GM23248 (cell line): ENCODE data around the gene TRIM41. TPM values are rescaled to one million over a fixed set of nuclear protein-coding genes. Genes with fewer than 3 reads are reported as not detected.

Experiments
- DNase-seq: peaks from one replicate; pipeline ENCODE4 v3.0.0-alpha.2; 2015
- H2AFZ ChIP-seq: fragments of 200-600 bp; sonication (generic); 2 replicates; pipeline ENCODE4 v1.6.1; 2016; ENCODE audit warnings: antibody characterized with exemption
- H3F3A ChIP-seq: fragments of 200-600 bp; sonication (generic); 2 replicates; pipeline ENCODE4 v1.6.1; 2016; ENCODE audit warnings: mild to moderate bottlenecking, antibody characterized with exemption, mixed run types; ENCODE audit not compliant: insufficient read depth
- H3K27ac ChIP-seq: fragments of 200-600 bp; sonication (generic); 2 replicates; pipeline ENCODE4 v1.5.1; 2016; ENCODE audit warnings: mild to moderate bottlenecking
- H3K27me3 ChIP-seq: fragments of 200-600 bp; sonication (generic); replicated peaks from 2 replicates; pipeline ENCODE4 v1.6.1; 2016; ENCODE audit warnings: mild to moderate bottlenecking; ENCODE audit not compliant: insufficient read depth
- H3K36me3 ChIP-seq: fragments of 200-600 bp; sonication (generic); 2 replicates; pipeline ENCODE4 v1.6.1; 2016; ENCODE audit warnings: low read depth, mild to moderate bottlenecking
- H3K4me1 ChIP-seq: fragments of 200-600 bp; sonication (generic); 2 replicates; pipeline ENCODE4 v1.6.1; 2016; ENCODE audit warnings: mild to moderate bottlenecking; ENCODE audit not compliant: insufficient read depth
- H3K4me2 ChIP-seq: fragments of 200-600 bp; sonication (generic); one replicate; pipeline ENCODE4 v1.6.1; 2016; ENCODE audit warnings: mild to moderate bottlenecking; ENCODE audit not compliant: unreplicated experiment
- H3K4me3 ChIP-seq: fragments of 200-600 bp; sonication (generic); 2 replicates; pipeline ENCODE4 v1.5.1; 2016; ENCODE audit warnings: mild to moderate bottlenecking
- H3K79me2 ChIP-seq: fragments of 200-600 bp; sonication (generic); 2 replicates; pipeline ENCODE4 v1.6.1; 2016; ENCODE audit warnings: mild to moderate bottlenecking; ENCODE audit not compliant: insufficient read depth
- H3K9ac ChIP-seq: fragments of 200-600 bp; sonication (generic); 2 replicates; pipeline ENCODE4 v1.6.1; 2016; ENCODE audit warnings: mild to moderate bottlenecking
- H3K9me2 ChIP-seq: fragments of 200-600 bp; sonication (generic); 2 replicates; pipeline ENCODE4 v1.6.1; 2016; ENCODE audit warnings: mixed run types, mild to moderate bottlenecking, moderate library complexity; ENCODE audit not compliant: insufficient read depth
- H3K9me3 ChIP-seq: fragments of 200-600 bp; sonication (generic); one replicate; pipeline ENCODE4 v1.6.1; 2017; ENCODE audit warnings: low read depth
- H4K20me1 ChIP-seq: fragments of 200-600 bp; sonication (generic); 2 replicates; pipeline ENCODE4 v1.6.0; 2016; ENCODE audit not compliant: insufficient read depth
- EZH2 ChIP-seq: fragments of 200-600 bp; sonication (generic); IDR thresholded peaks from 2 replicates; pipeline ENCODE4 v1.6.1; 2018; ENCODE audit warnings: antibody characterized with exemption, mild to moderate bottlenecking; ENCODE audit not compliant: insufficient read depth, poor library complexity, severe bottlenecking
- EZH2phosphoT487 ChIP-seq: fragments of 200-600 bp; sonication (generic); IDR thresholded peaks from 2 replicates; pipeline ENCODE4 v1.6.1; 2018; ENCODE audit warnings: antibody characterized with exemption, moderate library complexity, mild to moderate bottlenecking, low read depth; ENCODE audit not compliant: insufficient read depth
- WGBS, 2 experiments: methylation state at CpG; one replicate each; pipeline ENCODE4 v1.1.6; 2015 to 2017; ENCODE audit warnings: low lambda C conversion rate in 2 of 2, low coverage in 1 of 2; ENCODE audit errors: missing lambda C conversion rate in 2 of 2; 5-methylcytosine and 5-hydroxymethylcytosine counted together
- in situ Hi-C: fragments of 300-500 bp; cut with MboI; formaldehyde crosslinking; loops from 2 replicates; pipeline ENCODE4 v1.15.0; 2020
- polyA plus RNA-seq: library from polyadenylated mRNA; unstranded; fragments of >200 nt; fragmentation: Nextera tagmentation; extraction: Ambion mirVana; gene quantifications from 2 replicates; pipeline ENCODE4 v1.2.1, GENCODE V29; 2016
- total RNA-seq: library from RNA; depleted of rRNA; stranded (reverse); fragments of >200 nt; shearing (Covaris generic); gene quantifications from 2 replicates; pipeline ENCODE4 v1.2.3, GENCODE V29; 2014

Gene TRIM41
- total and polyA plus RNA-seq, 2 experiments from 2014 or later = 3.8 to 18.6 TPM

DNA sequence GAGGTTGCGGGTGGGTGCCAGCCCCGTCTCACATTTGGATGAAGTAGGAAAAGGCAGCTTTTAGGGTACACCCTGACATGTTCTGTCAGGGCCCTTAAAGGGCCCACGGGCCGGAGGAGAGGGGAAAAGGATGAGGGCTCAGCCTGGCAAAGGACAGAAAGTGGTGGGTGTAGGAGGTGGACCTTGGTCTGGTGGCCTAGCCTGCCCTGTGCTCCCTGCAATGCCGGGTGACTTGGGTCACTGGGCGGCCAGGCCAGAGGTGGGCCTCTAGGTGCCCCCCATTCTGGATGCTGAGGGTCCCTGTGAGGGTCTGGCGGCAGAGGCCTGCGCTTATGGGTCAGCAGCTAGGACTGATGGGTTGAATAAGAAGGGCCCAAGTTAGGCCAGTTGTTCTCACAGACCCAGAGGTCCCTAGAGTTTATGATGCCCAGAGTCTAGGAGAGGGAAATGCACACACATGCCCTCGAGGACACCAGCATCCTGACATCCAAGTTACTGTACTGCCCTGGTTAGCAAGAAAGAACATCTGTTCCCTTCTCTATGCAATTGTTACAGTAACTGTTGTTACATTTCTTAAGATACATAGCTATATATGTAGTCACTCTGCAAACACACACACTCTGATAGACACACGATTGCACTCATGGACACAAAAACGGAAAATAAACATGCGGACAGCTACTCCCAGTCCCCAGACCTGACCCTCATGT is 30.6 kb upstream of the TRIM41 start:
- Histone ChIP-seq H3F3A (no peaks in the 10 kb centered on the region), H3K9me3 (no peaks in the 10 kb centered on the region), H3K9me2 (no peaks in the 10 kb centered on the region), H3K4me3 (peak overlapping the region; percentile 87), H4K20me1 (no peaks in the 10 kb centered on the region), H3K9ac (peak overlapping the region; percentile 94), H3K27me3 (no peaks in the 10 kb centered on the region), H3K36me3 (no peaks in the 10 kb centered on the region), H2AFZ (peak overlapping the region; percentile 87), H3K4me2 (peak overlapping the region; percentile 77), H3K27ac (peak overlapping the region; percentile 77), H3K79me2 (no peaks in the 10 kb centered on the region), H3K4me1 (no peaks in the 10 kb centered on the region)
- TF ChIP-seq EZH2 (no peak), EZH2phosphoT487 (no peak)
- DNase-seq = peak; percentile 47
- 44 to 59% methylated on average over 10 to 12 of the region's 12 CpGs for WGBS, 2 experiments
- in situ Hi-C loops = no loop called here

DNA sequence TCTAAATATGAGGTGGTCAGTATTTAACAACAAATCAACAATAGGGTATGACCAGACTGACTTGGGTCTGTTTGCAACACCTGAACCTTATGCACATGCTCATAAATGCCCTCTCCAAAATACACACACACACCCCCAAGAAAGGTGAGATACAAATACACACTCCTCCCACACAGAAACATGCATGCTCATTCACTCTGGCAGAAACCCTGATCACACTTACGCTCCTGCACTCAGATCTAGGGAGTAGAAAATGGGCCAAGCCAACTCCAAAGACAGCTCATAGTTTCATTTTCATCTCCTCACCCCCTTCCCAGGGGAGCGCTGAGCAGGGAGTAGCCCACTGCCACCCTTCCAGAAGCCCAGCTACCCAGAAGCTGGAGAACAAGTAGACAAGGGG is 29.4 kb upstream of the TRIM41 start:
- Histone ChIP-seq H3K4me3 (no peak overlapping the region), H3K9me2 (no peaks in the 10 kb centered on the region), H4K20me1 (no peaks in the 10 kb centered on the region), H3K27me3 (no peaks in the 10 kb centered on the region), H3K79me2 (no peaks in the 10 kb centered on the region), H2AFZ (no peak overlapping the region), H3K4me2 (no peak overlapping the region), H3K9ac (no peak overlapping the region), H3K27ac (no peak overlapping the region), H3K36me3 (no peaks in the 10 kb centered on the region), H3F3A (no peaks in the 10 kb centered on the region), H3K4me1 (no peaks in the 10 kb centered on the region), H3K9me3 (no peaks in the 10 kb centered on the region)
- DNase-seq = no peak
- no peak for TF ChIP-seq EZH2
- TF ChIP-seq EZH2phosphoT487 = no peak
- in situ Hi-C loops = no loop called here
- WGBS, 2 experiments = 89 to 100% methylated on average over 2 of the region's 2 CpGs

DNA sequence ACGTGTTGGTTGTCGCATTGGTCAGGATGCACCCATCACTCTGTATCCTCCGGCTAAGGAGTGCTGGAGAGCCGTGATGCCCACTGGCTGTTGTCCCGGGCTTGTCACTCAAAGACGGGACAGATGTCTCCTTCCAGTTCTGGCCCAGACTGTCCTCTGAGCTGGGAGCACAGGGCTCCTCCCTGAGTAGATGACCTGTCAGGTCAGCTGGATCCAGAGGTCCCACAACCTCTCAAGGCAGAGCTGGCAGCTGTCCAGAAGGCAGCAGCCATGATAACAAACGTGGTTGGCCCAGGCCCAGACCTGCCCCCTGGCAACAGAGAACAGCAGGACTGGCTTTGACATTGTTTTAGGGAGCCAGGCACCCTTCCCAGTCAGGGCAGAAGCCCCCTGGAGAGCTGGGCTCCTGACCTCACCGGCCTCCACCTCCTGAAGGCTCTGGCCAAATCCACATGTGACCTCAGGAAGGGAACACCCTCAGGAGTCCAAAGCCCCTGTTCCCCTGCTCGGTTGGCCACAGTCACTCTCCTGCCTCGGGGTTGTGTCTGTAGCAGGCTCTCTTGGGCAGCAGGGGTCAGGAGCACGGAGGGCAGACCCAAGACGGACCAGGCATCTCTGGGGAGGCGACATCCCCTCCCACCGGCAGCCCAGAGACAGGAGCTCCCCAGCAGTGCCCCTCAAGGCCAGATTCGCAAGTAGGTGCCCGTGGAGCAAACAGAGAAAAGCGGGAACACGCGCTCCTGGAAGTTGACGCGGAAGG is 28.4 kb upstream of the TRIM41 start:
- Histone ChIP-seq H3K9me2 (no peaks in the 10 kb centered on the region), H3K4me1 (no peaks in the 10 kb centered on the region), H3F3A (no peaks in the 10 kb centered on the region), H3K4me3 (no peak overlapping the region), H4K20me1 (no peaks in the 10 kb centered on the region), H3K27me3 (no peaks in the 10 kb centered on the region), H3K36me3 (no peaks in the 10 kb centered on the region), H3K27ac (no peak overlapping the region), H3K4me2 (no peak overlapping the region), H3K9me3 (no peaks in the 10 kb centered on the region), H3K79me2 (no peaks in the 10 kb centered on the region), H2AFZ (no peak overlapping the region), H3K9ac (no peak overlapping the region)
- 78 to 79% methylated on average over 21 of the region's 21 CpGs for WGBS, 2 experiments
- in situ Hi-C loops = no loop called here
- no peak for DNase-seq
- TF ChIP-seq EZH2phosphoT487 (no peak), EZH2 (no peak)

DNA sequence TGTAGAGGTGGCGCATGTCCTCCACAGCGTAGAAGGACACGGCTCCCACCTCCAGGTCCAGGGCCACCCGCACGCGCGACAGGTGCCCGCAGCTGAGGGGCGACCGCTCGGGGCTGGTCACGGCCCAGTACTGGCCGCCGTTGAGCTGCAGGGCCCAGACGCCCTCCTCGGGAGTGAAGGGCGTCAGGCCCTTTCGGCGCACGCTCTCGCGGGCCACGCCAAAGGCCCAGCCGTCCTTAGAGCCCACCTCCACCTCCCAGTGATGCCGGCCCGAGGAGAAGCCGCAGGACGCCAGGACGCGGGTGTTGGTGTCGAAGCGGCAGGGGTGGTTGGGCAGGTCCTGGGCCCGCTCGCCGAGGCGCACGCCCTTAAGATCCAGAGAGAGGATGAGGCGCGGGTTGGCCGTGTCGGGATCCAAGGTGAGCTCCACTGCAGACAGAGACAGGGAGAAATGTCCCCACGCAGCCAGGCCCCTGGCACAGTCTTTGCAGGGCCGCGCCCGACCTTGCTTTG is 27.8 kb upstream of the TRIM41 start:
- no peaks in the 10 kb centered on the region for H4K20me1 ChIP-seq
- no peaks in the 10 kb centered on the region for H3K4me1 ChIP-seq
- H3K9ac ChIP-seq = no peak overlapping the region
- 85 to 92% methylated on average over 14 to 45 of the region's 45 CpGs for WGBS, 2 experiments
- no peak overlapping the region for H2AFZ ChIP-seq
- H3K27me3 ChIP-seq = no peaks in the 10 kb centered on the region
- H3K9me3 ChIP-seq = no peaks in the 10 kb centered on the region
- H3K79me2 ChIP-seq = no peaks in the 10 kb centered on the region
- H3K4me3 ChIP-seq = no peak overlapping the region
- in situ Hi-C loops = no loop called here
- H3K9me2 ChIP-seq = no peaks in the 10 kb centered on the region
- H3F3A ChIP-seq = no peaks in the 10 kb centered on the region
- no peak for TF ChIP-seq EZH2
- TF ChIP-seq EZH2phosphoT487 = no peak
- no peak overlapping the region for H3K4me2 ChIP-seq
- no peak for DNase-seq
- no peaks in the 10 kb centered on the region for H3K36me3 ChIP-seq
- no peak overlapping the region for H3K27ac ChIP-seq
